Stimulated activated CD4-positive, alpha-beta T cell treated with anti-CD3 and anti-CD28 coated beads, TNF-alpha, amount 100 ng/mL, for 48 hours (primary cell): Measurements from ENCODE around the gene DLL1.
"Not testable (repeated sequence)": the region's sequence is repeated elsewhere in the genome, so short reads cannot be mapped to it uniquely, and the experiment has no call there.

Experiments
- DNase-seq, 3 donors: peaks; one replicate each; pipeline ENCODE4 v3.0.0-alpha.2; 2020; ENCODE audit warnings: low read depth in 3 of 3

The DLL1 gene

GRCh38 chr6:170269151-170269845, 21.6 kb downstream of the DLL1 start:
- no peak for DNase-seq

DNA sequence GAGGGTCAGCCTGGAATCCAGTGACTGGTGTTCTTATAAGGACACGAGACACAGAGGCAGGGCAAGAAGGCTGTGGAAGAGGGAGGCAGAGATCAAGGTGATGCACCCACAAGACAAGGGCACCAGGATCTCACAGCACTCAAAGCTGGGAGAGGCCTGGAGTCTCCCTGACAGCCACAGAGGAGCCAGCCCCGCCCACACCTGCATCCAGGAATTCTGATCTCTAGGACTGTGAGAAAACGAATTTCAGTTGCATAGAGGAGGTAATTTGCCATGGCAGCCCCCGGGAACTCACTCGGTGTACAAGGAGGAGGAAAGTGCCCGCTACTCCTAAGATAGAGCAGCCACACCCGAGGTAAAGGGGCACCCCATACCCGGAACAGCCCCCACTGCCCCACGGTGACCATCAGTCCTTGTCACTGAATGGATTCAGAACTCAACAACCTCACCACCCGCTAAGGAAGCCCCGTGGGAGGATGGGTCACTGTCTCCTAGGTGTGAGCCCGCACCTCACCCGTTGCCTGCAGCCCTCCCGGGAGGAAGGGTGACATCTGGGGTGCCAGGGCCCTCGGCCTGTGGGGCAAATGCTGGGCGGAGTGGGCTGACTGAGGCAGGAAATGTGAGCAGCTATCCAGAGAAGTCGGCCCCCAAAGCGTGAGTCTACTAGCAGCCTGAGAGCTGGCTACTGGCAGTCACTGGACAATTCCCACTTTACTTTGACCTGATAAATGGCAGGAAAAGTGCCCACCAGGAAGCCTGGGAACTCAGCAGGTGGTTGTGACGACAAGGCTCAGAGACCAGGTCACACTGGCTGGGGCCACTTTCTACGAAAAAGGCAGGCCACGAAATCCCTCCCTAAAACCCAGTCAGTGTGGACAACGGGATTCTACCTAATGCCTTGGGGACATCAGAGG, 22.4 kb downstream of the DLL1 start:
- DNase-seq = no peak

- no peak for DNase-seq
These were observed 23.2 kb downstream of the DLL1 start for GRCh38 chr6:170267688-170268087.

- no peak for DNase-seq
These were observed 24.6 kb downstream of the DLL1 start for GRCh38 chr6:170266061-170266825.

GRCh38 chr6:170265655-170266054, 25.2 kb downstream of the DLL1 start:
- no peak for DNase-seq

GRCh38 chr6:170264644-170265043, 26.2 kb downstream of the DLL1 start:
- DNase-seq = not testable (repeated sequence)

GRCh38 chr6:170264086-170264485, 26.8 kb downstream of the DLL1 start:
- no peak for DNase-seq

- no peak for DNase-seq
These were observed 27.5 kb downstream of the DLL1 start for GRCh38 chr6:170263410-170263809.

DNA sequence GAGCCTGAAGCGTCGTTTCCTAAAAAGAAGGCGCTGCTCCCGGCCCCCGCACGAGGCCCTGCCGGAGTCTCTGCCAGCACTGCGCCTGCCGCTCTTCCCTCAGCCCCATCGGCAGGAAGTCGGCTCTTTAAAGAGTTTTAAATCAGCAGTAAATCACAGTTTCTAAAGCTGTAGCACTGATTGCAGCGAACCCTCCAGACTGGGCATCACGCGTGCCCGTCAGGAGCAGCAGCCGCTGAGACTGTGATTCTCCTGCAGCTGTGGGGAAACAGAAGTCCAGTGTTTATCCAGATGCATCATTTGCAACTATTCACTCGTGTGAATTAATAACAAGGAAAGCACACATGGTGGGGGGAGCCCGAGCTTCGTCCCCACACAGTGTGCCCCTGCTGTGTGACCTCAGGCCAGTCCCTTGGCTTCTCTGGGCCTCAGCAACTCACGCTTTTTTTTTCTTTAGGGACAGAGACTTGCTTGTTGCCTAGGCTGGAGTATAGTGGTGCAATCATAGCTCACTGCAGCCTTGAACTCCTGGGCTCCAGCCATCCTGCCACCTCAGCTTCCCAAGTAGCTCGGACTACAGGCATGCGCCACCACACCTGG, 28.3 kb downstream of the DLL1 start:
- DNase-seq = no peak

DNA sequence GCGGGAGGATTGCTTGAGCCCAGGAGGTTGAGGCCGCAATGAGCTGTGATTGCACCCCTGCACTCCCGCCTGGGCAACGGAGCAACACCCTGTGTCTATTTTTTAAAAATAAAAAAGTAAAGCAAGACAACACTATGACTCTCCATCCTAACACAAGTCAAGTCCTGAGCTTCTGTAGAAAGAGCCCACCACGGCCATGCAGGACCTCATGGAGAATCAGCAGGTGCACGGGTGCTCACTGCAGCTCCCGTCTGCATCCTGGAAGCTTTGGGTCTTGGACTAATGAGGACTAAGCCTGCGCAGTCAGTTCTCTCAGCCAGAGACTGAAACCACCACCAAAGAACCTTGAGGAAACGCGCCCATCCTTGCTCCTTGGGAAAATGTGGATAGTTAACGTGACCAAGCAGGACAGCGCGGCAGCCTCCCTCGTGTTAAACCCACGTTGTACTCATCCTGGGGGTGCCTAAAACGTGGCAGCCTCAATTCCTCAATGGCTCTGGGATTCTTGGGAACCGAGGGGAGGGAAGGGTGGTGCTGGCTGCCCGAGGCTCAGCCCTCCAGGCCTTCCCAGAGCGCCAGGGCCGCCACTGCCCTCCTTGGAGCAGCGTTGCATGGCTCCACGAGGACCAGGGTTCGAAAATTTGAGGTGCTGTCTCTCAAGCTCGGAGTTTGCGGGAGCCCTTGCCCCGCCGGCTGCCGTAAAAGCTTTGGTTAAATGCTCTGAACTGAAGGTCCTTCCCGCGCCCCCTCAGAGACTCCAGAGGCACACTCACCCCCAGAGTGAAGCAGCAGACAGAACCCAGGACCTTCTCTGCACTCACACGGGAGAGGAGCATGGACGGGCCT, 29.0 kb downstream of the DLL1 start:
- DNase-seq = no peak

DNA sequence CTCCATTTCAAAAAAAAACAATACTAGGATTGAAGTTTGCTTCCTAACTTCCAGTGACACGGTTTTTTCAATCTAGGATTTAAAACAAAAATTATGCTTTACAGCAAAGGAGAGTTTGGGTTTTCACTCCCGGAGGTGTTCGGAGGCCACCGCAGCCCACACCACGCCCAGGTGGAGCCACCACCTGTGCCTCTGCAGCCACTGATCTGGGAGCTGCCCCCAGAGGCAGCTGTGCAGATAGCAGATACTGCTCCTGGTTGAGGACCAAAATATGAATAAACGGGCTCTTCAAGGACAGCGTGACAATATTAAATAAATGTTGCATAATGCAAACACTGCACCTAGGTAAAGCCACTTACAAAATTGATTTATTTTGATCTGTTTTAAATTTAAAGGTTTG, 30.2 kb downstream of the DLL1 start:
- no peak for DNase-seq

DNA sequence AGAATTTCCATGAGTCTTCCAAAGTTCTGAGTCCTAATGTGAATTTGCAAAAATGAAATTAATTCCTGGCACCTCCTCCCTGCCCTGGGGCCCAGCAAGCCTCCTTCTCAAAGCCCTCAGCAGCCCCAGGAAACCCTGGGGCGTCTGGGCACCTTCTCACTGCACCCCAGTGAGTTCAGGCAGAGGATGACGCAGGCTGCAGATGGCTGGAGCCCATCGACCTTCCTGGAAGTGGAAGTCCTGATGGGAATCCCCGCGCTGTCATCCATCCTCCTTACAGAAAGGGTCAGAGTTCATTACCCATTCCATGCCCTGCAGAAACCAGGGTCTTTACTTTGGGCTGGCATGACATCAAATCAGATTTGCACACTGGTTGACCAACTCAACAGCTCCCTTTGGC, 31.6 kb downstream of the DLL1 start:
- no peak for DNase-seq

- DNase-seq = no peak
These were observed 32.5 kb downstream of the DLL1 start for GRCh38 chr6:170258407-170258806.

DNA sequence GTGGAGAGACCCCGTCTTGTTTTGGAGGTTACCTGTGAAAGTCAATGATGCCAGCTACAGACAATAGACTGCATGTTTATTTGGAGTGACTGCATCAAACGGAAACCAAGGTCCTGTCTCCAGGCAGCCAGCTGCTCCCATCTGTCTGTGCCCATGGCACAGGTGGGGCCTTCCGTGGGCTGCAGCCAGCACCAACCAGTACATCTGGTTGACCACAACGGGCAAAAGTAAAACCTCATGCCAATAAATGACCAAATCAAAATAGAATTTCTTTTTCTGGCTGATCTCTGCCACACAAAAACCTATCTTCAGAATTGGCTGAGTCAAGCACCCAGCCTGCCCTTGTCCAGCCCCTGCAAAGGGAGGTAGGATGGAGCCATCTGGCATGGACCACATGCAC, 33.5 kb downstream of the DLL1 start:
- DNase-seq = no peak

GRCh38 chr6:170256641-170257040, 34.2 kb downstream of the DLL1 start:
- no peak for DNase-seq

GRCh38 chr6:170255426-170256125, 35.3 kb downstream of the DLL1 start:
- no peak for DNase-seq

GRCh38 chr6:170254315-170255213, 36.3 kb downstream of the DLL1 start:
- DNase-seq = no peak

DNA sequence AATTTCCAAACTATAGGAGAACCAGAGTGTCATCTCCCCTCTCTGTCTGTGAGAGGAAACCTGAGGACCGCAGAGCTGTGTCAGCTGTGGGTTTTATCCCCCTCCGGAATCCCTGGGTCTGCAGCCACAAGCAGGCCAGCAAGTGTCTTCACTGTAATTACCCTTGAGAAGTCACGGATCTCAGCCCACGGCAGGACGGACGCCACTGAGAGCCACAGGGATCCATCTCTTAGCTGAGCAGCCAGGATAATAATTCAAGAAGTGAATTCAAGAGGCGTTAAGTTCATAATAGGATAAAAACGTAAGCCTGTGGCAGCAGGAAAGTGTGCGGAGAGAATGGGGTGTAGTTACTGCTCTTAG, 37.0 kb downstream of the DLL1 start:
- no peak for DNase-seq

- DNase-seq = no peak
These were observed 37.5 kb downstream of the DLL1 start for GRCh38 chr6:170253226-170253909.
